ENCODE results near the gene C11orf24. TPM values are rescaled to one million over a fixed set of nuclear protein-coding genes. Genes with fewer than 3 reads are reported as not detected.

The C11orf24 gene
- total RNA-seq, 2 experiments from 2014 or later: 8.0 to 8.5 TPM

DNA sequence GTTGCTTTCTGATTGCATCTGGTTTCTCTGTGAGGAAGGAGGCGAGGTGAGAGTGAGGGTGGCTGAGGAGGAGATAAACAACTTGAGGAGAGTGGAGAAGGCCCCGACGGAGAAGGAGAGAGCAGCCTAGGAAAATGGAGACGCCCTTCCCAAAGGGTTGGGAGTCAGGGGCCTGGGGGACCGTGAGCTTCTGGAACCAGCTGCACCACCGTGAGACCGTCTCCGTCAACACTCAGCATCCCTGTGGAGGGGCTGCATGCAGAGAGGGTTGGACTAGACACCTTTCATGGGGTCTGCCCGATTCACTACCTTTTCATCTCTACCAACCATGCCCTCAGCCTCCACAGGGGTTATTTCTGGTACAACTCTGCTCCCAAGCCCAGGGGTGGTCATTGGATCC, 45.4 kb downstream of the C11orf24 start:
- no peak for ATAC-seq (ENCODE audit: poor library complexity)
- H3K27ac Mint-ChIP-seq: no peak overlapping the region
- no peak overlapping the region for H3K4me3 Mint-ChIP-seq
- intact Hi-C loops (cut with DNase I, micrococcal nuclease): no loop called here
- DNase-seq: no peak
- ChIA-PET CTCF (no interaction called here), POLR2A (no interaction called here)
- no peaks in the 10 kb centered on the region for H3K4me1 Mint-ChIP-seq (ENCODE audit: low read depth)
- H3K27me3 Mint-ChIP-seq: peaks cover under 1% of the 10 kb centered on the region
- H3K9me3 ChIP-seq (ENCODE audit: control insufficient read depth in 1 of 2, insufficient read depth in 1 of 2, low read length in 2 of 2): peaks cover 9 to 11% of the 10 kb centered on the region in 2 experiments
- H3K27ac ChIP-seq (ENCODE audit: low read depth in 1 of 2, low read length in 2 of 2): no peak overlapping the region
- no peaks in the 10 kb centered on the region for H3K36me3 Mint-ChIP-seq (ENCODE audit: low read depth)
- no peaks in the 10 kb centered on the region for H3K36me3 ChIP-seq (ENCODE audit: insufficient read depth, low read length)
- TF ChIP-seq, protein P1, sequence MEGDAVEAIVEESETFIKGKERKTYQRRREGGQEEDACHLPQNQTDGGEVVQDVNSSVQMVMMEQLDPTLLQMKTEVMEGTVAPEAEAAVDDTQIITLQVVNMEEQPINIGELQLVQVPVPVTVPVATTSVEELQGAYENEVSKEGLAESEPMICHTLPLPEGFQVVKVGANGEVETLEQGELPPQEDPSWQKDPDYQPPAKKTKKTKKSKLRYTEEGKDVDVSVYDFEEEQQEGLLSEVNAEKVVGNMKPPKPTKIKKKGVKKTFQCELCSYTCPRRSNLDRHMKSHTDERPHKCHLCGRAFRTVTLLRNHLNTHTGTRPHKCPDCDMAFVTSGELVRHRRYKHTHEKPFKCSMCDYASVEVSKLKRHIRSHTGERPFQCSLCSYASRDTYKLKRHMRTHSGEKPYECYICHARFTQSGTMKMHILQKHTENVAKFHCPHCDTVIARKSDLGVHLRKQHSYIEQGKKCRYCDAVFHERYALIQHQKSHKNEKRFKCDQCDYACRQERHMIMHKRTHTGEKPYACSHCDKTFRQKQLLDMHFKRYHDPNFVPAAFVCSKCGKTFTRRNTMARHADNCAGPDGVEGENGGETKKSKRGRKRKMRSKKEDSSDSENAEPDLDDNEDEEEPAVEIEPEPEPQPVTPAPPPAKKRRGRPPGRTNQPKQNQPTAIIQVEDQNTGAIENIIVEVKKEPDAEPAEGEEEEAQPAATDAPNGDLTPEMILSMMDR (IDR thresholded peaks at IDR 0.05): no peak
- no peaks in the 10 kb centered on the region for H3K27me3 ChIP-seq (ENCODE audit: control insufficient read depth in 1 of 2, insufficient read depth in 2 of 2, low read length in 2 of 2)
- no peaks in the 10 kb centered on the region for H3K4me1 ChIP-seq (ENCODE audit: insufficient read depth, low read length)
- H3K4me3 ChIP-seq (ENCODE audit: low read length): no peak overlapping the region
- H3K9me3 Mint-ChIP-seq: peaks cover 11% of the 10 kb centered on the region

DNA sequence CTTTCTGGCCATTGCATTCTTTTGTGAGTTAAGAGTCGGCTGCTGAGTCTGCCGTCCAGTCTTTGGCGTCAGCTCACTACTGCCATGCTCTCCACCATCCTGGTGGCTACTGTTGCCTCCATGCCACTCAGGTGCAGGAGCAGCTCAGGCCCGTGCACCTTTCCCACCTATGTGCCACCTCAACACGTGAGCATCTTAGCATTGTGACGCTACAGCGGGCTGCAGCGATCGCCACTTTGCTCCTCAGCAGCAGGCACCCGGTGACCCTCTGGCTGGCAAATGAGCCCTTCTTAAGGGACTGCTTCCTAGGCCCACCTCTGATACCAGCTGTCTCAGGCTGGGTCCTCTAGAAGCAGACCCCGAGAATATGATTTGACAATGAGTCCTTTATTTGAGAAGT, 47.2 kb downstream of the C11orf24 start:
- no peaks in the 10 kb centered on the region for H3K27me3 Mint-ChIP-seq
- H3K9me3 ChIP-seq (ENCODE audit: control insufficient read depth in 1 of 2, insufficient read depth in 1 of 2, low read length in 2 of 2): peaks cover 4 to 6% of the 10 kb centered on the region in 2 experiments
- H3K27ac ChIP-seq (ENCODE audit: low read depth in 1 of 2, low read length in 2 of 2): no peak overlapping the region
- POLR2A ChIA-PET: no interaction called here
- no peak overlapping the region for H3K4me3 Mint-ChIP-seq
- TF ChIP-seq, protein P1 (IDR thresholded peaks at IDR 0.05): no peak
- no peak for DNase-seq
- H3K4me3 ChIP-seq (ENCODE audit: low read length): no peak overlapping the region
- no peaks in the 10 kb centered on the region for H3K27me3 ChIP-seq (ENCODE audit: control insufficient read depth in 1 of 2, insufficient read depth in 2 of 2, low read length in 2 of 2)
- H3K36me3 ChIP-seq (ENCODE audit: insufficient read depth, low read length): no peaks in the 10 kb centered on the region
- CTCF ChIA-PET: no interaction called here
- H3K4me1 ChIP-seq (ENCODE audit: insufficient read depth, low read length): no peaks in the 10 kb centered on the region
- ATAC-seq (ENCODE audit: poor library complexity): no peak
- no peak overlapping the region for H3K27ac Mint-ChIP-seq
- intact Hi-C loops (cut with DNase I, micrococcal nuclease): no loop called here
- no peaks in the 10 kb centered on the region for H3K36me3 Mint-ChIP-seq (ENCODE audit: low read depth)
- H3K4me1 Mint-ChIP-seq (ENCODE audit: low read depth): no peaks in the 10 kb centered on the region
- H3K9me3 Mint-ChIP-seq: peaks cover 11% of the 10 kb centered on the region

DNA sequence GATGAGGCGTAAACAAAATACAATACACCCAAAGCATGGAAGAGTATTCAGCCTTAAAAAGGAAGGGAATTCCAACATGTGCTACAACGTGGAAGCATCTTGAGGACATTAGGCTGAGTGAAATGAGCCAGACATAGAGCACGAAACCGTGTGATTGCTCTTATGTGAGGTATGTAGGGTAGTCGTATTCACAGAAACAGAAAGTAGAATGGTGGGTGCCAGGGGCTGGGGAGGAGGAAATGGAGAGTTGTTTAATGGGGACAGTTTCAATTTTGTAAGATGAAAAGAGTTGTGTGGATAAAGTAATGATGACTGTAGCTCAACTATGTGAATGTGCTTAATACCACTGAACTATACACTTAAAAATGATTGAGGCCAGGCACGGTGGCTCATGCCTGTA, 48.5 kb downstream of the C11orf24 start:
- TF ChIP-seq, protein P1 (IDR thresholded peaks at IDR 0.05): no peak
- Mint-ChIP-seq H3K27me3 (no peaks in the 10 kb centered on the region), H3K36me3 (ENCODE audit: low read depth) (no peaks in the 10 kb centered on the region), H3K9me3 (peaks cover 3% of the 10 kb centered on the region), H3K4me3 (no peak overlapping the region), H3K27ac (no peak overlapping the region), H3K4me1 (ENCODE audit: low read depth) (no peaks in the 10 kb centered on the region)
- no peaks in the 10 kb centered on the region for H3K27me3 ChIP-seq (ENCODE audit: control insufficient read depth in 1 of 2, insufficient read depth in 2 of 2, low read length in 2 of 2)
- no peaks in the 10 kb centered on the region for H3K4me1 ChIP-seq (ENCODE audit: insufficient read depth, low read length)
- no peak overlapping the region for H3K4me3 ChIP-seq (ENCODE audit: low read length)
- H3K36me3 ChIP-seq (ENCODE audit: insufficient read depth, low read length): no peaks in the 10 kb centered on the region
- intact Hi-C loops (cut with DNase I, micrococcal nuclease): no loop called here
- DNase-seq (no peak), ATAC-seq (ENCODE audit: poor library complexity) (no peak)
- ChIA-PET CTCF (no interaction called here), POLR2A (no interaction called here)
- H3K9me3 ChIP-seq (ENCODE audit: control insufficient read depth in 1 of 2, insufficient read depth in 1 of 2, low read length in 2 of 2): peaks cover 0 to under 1% of the 10 kb centered on the region in 2 experiments
- H3K27ac ChIP-seq (ENCODE audit: low read depth in 1 of 2, low read length in 2 of 2): no peak overlapping the region
